ENCODE results near the gene BIRC7.

- no peak for TF ChIP-seq CTCF (conservative IDR thresholded peaks at IDR 0.05; ENCODE audit: low read length)
- TF ChIP-seq EZH2phosphoT487 (IDR thresholded peaks at IDR 0.05; ENCODE audit: borderline replicate concordance, low read depth, low read length): no peak
Measured at GRCh38 chr20:63280371-63280770, 44.7 kb downstream of the BIRC7 start.

All from OCI-LY7 (cell line).